Measurements from ENCODE around the gene STARD7. TPM values are rescaled to one million over a fixed set of nuclear protein-coding genes. Genes with fewer than 3 reads are reported as not detected.

The STARD7 gene
- total and polyA plus RNA-seq, 9 of the 15 experiments (the other 6 are each of a cell fraction or from before 2014, with no cell fraction given), result 90.9 to 196 (median 145) TPM

DNA sequence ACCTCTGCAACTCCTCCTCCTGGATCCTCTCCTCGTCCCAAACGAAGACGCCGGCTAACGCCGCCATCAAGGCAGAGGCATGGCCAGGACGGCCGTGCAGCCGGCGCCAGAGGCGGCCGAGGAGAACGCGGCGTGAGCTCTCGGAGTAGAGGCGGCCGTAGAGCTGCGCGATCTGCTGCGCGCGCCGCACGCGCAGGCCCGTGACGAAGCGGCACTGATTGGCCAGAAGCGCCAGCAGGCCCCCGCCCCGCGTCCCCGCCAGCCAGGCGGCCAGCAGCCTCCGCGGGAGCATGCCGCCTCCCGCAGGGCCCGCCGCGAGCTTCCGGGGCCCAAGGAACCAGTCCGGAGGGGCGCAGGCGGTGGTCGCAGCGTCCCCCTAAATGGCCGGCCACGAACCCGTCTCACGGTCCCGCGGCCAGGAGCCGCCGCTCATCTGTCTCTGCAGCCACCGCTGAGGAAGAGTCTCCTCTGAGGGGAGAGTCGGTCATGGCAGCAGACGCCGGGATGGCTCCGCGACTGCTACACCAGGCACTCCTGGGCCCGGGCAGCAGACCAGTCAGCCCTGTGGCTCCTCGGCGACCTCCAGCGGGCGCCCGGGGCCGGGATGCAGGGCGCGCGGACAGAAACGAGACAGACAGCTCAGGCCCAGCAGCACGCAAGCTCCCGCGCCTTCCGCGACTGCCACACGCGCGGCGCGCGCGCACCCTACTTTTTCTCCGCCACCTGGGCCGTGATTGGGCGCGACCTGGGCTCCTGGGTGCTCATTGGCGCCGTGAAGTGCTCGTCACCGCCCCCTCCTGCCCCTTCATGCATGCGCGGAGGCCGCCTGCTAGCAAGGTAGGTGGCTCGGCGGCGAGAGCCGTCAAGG lies at the start of gene STARD7 (continued):
- TF ChIP-seq, protein P1, sequence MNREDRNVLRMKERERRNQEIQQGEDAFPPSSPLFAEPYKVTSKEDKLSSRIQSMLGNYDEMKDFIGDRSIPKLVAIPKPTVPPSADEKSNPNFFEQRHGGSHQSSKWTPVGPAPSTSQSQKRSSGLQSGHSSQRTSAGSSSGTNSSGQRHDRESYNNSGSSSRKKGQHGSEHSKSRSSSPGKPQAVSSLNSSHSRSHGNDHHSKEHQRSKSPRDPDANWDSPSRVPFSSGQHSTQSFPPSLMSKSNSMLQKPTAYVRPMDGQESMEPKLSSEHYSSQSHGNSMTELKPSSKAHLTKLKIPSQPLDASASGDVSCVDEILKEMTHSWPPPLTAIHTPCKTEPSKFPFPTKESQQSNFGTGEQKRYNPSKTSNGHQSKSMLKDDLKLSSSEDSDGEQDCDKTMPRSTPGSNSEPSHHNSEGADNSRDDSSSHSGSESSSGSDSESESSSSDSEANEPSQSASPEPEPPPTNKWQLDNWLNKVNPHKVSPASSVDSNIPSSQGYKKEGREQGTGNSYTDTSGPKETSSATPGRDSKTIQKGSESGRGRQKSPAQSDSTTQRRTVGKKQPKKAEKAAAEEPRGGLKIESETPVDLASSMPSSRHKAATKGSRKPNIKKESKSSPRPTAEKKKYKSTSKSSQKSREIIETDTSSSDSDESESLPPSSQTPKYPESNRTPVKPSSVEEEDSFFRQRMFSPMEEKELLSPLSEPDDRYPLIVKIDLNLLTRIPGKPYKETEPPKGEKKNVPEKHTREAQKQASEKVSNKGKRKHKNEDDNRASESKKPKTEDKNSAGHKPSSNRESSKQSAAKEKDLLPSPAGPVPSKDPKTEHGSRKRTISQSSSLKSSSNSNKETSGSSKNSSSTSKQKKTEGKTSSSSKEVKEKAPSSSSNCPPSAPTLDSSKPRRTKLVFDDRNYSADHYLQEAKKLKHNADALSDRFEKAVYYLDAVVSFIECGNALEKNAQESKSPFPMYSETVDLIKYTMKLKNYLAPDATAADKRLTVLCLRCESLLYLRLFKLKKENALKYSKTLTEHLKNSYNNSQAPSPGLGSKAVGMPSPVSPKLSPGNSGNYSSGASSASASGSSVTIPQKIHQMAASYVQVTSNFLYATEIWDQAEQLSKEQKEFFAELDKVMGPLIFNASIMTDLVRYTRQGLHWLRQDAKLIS (CRISPR knock-in tag; IDR thresholded peaks at IDR 0.05), result peak; percentile 67; the same call in 1 of the 2 replicates
- no peak for TF ChIP-seq OTX1 (CRISPR knock-in tag; IDR thresholded peaks at IDR 0.05)
- TF ChIP-seq ZKSCAN3 (CRISPR knock-in tag; IDR thresholded peaks at IDR 0.05), result no peak
- no peak for TF ChIP-seq RBM15 (IDR thresholded peaks at IDR 0.05; ENCODE audit: insufficient read depth, low read length)
- TF ChIP-seq, protein P2, sequence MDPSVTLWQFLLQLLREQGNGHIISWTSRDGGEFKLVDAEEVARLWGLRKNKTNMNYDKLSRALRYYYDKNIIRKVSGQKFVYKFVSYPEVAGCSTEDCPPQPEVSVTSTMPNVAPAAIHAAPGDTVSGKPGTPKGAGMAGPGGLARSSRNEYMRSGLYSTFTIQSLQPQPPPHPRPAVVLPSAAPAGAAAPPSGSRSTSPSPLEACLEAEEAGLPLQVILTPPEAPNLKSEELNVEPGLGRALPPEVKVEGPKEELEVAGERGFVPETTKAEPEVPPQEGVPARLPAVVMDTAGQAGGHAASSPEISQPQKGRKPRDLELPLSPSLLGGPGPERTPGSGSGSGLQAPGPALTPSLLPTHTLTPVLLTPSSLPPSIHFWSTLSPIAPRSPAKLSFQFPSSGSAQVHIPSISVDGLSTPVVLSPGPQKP (CRISPR knock-in tag; IDR thresholded peaks at IDR 0.05), result no peak
- TF ChIP-seq PPARD (CRISPR knock-in tag; IDR thresholded peaks at IDR 0.05), result no peak
- TF ChIP-seq, protein P3, sequence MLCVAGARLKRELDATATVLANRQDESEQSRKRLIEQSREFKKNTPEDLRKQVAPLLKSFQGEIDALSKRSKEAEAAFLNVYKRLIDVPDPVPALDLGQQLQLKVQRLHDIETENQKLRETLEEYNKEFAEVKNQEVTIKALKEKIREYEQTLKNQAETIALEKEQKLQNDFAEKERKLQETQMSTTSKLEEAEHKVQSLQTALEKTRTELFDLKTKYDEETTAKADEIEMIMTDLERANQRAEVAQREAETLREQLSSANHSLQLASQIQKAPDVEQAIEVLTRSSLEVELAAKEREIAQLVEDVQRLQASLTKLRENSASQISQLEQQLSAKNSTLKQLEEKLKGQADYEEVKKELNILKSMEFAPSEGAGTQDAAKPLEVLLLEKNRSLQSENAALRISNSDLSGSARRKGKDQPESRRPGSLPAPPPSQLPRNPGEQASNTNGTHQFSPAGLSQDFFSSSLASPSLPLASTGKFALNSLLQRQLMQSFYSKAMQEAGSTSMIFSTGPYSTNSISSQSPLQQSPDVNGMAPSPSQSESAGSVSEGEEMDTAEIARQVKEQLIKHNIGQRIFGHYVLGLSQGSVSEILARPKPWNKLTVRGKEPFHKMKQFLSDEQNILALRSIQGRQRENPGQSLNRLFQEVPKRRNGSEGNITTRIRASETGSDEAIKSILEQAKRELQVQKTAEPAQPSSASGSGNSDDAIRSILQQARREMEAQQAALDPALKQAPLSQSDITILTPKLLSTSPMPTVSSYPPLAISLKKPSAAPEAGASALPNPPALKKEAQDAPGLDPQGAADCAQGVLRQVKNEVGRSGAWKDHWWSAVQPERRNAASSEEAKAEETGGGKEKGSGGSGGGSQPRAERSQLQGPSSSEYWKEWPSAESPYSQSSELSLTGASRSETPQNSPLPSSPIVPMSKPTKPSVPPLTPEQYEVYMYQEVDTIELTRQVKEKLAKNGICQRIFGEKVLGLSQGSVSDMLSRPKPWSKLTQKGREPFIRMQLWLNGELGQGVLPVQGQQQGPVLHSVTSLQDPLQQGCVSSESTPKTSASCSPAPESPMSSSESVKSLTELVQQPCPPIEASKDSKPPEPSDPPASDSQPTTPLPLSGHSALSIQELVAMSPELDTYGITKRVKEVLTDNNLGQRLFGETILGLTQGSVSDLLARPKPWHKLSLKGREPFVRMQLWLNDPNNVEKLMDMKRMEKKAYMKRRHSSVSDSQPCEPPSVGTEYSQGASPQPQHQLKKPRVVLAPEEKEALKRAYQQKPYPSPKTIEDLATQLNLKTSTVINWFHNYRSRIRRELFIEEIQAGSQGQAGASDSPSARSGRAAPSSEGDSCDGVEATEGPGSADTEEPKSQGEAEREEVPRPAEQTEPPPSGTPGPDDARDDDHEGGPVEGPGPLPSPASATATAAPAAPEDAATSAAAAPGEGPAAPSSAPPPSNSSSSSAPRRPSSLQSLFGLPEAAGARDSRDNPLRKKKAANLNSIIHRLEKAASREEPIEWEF (CRISPR knock-in tag; IDR thresholded peaks at IDR 0.05), result no peak
- no peak for TF ChIP-seq HNRNPK (IDR thresholded peaks at IDR 0.05; ENCODE audit: low read depth, low read length, poor library complexity, severe bottlenecking)
- no peak for TF ChIP-seq DIDO1 (tag; IDR thresholded peaks at IDR 0.05; ENCODE audit: low read depth)
- TF ChIP-seq, protein P4, sequence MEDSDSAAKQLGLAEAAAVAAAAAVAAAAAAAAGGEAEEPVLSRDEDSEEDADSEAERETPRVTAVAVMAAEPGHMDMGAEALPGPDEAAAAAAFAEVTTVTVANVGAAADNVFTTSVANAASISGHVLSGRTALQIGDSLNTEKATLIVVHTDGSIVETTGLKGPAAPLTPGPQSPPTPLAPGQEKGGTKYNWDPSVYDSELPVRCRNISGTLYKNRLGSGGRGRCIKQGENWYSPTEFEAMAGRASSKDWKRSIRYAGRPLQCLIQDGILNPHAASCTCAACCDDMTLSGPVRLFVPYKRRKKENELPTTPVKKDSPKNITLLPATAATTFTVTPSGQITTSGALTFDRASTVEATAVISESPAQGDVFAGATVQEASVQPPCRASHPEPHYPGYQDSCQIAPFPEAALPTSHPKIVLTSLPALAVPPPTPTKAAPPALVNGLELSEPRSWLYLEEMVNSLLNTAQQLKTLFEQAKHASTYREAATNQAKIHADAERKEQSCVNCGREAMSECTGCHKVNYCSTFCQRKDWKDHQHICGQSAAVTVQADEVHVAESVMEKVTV (CRISPR knock-in tag; IDR thresholded peaks at IDR 0.05), result no peak
- TF ChIP-seq BRD4 (IDR thresholded peaks at IDR 0.05), result 0 out of 2 replicates have a peak, but pooled peaks have one; percentile 28
- TF ChIP-seq, protein P5, sequence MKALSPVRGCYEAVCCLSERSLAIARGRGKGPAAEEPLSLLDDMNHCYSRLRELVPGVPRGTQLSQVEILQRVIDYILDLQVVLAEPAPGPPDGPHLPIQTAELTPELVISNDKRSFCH (CRISPR knock-in tag; IDR thresholded peaks at IDR 0.05), result no peak
- TF ChIP-seq, protein P5 (tag; IDR thresholded peaks at IDR 0.05), result peak; percentile 77
- no peak for TF ChIP-seq PURB (CRISPR knock-in tag; IDR thresholded peaks at IDR 0.05; ENCODE audit: low read depth)

All from K562 (cell line).